Fibroblast of pulmonary artery (primary cell): ENCODE results near the gene DYNLRB1.

Source experiments
- DNase-seq: peaks from one replicate; pipeline ENCODE4 v3.0.0-alpha.2; 2010; ENCODE audit warnings: low read depth
- H3K4me3 ChIP-seq: replicated peaks from 2 replicates; pipeline ENCODE4 v1.5.1; 2011; ENCODE audit warnings: low read depth, mild to moderate bottlenecking, control low read depth, low read length, moderate library complexity
- TF ChIP-seq, protein P1 (sequence below): IDR thresholded peaks from 2 replicates; pipeline ENCODE4 v1.5.1; 2011; ENCODE audit warnings: mild to moderate bottlenecking, control low read depth, low read length, inconsistent platforms; ENCODE audit errors: missing control alignments

Gene DYNLRB1

DNA sequence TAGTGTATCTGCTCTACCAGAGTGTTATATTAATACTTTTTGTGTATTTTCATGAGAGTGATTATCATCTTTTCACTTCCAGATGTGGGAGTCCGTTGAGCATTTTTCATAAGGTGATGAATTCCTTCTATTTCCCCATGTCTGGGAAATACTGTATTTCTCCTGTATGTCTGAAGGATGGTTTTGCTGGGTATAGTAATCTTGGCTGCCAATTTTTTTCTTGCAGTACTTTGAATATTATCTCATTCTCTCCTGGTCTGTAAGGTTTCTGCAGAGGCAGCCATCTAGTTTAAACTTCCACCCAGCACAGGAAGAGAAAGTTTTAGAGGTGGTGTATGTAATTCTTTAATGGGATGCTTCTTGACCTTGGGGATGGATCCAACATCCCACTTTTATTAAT lies 15.4 kb upstream of the DYNLRB1 start:
- no peak overlapping the region for H3K4me3 ChIP-seq
- no peak for DNase-seq
- TF ChIP-seq, protein P1, sequence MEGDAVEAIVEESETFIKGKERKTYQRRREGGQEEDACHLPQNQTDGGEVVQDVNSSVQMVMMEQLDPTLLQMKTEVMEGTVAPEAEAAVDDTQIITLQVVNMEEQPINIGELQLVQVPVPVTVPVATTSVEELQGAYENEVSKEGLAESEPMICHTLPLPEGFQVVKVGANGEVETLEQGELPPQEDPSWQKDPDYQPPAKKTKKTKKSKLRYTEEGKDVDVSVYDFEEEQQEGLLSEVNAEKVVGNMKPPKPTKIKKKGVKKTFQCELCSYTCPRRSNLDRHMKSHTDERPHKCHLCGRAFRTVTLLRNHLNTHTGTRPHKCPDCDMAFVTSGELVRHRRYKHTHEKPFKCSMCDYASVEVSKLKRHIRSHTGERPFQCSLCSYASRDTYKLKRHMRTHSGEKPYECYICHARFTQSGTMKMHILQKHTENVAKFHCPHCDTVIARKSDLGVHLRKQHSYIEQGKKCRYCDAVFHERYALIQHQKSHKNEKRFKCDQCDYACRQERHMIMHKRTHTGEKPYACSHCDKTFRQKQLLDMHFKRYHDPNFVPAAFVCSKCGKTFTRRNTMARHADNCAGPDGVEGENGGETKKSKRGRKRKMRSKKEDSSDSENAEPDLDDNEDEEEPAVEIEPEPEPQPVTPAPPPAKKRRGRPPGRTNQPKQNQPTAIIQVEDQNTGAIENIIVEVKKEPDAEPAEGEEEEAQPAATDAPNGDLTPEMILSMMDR, result no peak

DNA sequence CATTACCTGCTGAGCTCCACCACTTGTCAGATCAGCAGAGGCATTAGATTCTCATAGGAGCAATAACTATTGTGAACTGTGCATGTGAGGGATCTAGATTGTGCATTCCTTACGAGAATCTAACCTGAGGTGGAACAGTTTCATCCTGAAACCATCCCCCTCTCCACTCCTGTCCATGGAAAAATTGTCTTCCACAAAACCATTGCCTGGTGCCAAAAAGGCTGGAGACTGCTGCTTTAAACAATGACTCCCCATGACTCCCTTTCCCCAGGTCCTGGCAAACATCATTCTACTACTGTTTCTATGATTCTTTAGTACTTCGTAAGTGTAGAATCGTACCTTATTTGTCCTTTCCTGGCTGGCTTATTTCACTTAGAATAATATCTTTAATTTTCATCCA lies 9.7 kb upstream of the DYNLRB1 start:
- TF ChIP-seq, protein P1, result no peak
- DNase-seq, result no peak
- no peak overlapping the region for H3K4me3 ChIP-seq

DNA sequence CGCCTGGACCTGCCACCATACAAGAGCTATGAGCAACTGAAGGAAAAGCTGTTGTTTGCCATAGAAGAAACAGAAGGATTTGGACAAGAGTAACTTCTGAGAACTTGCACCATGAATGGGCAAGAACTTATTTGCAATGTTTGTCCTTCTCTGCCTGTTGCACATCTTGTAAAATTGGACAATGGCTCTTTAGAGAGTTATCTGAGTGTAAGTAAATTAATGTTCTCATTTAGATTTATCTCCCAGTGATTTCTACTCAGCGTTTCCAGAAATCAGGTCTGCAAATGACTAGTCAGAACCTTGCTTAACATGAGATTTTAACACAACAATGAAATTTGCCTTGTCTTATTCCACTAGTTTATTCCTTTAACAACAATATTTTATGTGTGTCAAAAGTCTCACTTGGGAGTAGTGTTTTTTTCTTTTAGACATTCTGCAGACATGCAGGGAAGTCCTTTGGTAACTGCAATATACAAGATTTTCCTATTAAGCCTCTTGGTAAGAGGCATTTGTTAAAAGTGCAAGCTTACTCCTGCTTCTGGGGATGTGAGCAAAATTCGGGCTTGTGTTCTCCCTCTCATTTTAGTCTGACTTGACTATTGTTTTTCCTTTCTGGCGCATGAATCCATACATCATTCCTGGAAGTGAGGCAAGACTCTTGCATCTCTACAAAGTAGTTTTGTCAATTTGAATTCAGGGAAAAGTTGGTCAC lies 8.4 kb upstream of the DYNLRB1 start:
- TF ChIP-seq, protein P1, result no peak
- DNase-seq, result no peak

DNA sequence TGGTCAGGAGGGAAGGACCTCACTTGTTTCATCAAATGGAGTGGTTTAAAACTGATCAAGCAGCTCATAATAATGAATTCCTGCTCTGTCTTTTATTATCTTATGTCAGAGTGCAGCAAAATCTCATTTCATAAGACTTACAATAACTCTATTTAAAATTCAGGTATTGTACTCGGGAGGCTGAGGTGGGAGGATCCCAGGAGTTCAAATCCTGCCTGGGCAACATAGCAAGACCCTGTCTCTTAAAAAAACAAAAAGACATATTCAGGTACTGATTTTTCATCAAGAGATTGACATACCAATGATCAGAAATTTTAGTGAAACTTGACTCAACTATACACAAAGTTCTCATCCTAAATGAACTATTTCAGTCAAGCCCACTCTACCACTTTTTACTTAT lies 5.6 kb upstream of the DYNLRB1 start:
- TF ChIP-seq, protein P1, result no peak

More for the DNA sequence above, 8.4 kb upstream of the DYNLRB1 start:
- no peak overlapping the region for H3K4me3 ChIP-seq

DNA sequence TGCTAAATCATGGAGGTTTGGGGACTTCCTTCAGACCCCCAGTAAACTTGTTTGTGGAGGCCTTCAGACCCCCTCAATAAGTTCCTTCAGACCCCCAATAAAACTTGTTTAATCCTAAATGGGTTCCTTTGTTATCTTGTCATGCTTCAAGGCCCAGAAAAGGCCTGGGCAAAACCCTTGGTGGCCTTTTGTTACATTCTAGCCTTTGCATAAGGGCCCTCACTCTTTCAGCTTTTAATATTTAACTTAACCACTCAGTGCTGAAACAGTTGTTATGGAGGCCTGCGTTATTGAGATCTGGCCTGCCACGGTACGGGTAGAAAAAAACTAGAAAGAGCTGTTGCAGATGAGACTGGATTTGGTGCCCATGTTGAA lies 4.3 kb upstream of the DYNLRB1 start:
- DNase-seq, result no peak
- TF ChIP-seq, protein P1, result no peak
- no peak overlapping the region for H3K4me3 ChIP-seq

More for the DNA sequence above, 5.6 kb upstream of the DYNLRB1 start:
- H3K4me3 ChIP-seq, result no peak overlapping the region
- DNase-seq, result no peak

- peak; percentile 8 for DNase-seq
- no peak overlapping the region for H3K4me3 ChIP-seq
- TF ChIP-seq, protein P1, result no peak
These were observed 3.8 kb upstream of the DYNLRB1 start for GRCh38 chr20:34512266-34512954.
